ENCODE data around the gene P4HA3. TPM values are rescaled to one million over a fixed set of nuclear protein-coding genes. Genes with fewer than 3 reads are reported as not detected.

Gene P4HA3
- total and polyA plus RNA-seq, 9 of the 15 experiments (the other 6 are each of a cell fraction or from before 2014, with no cell fraction given), result 0.01 to 0.03 TPM; not detected in 7

DNA sequence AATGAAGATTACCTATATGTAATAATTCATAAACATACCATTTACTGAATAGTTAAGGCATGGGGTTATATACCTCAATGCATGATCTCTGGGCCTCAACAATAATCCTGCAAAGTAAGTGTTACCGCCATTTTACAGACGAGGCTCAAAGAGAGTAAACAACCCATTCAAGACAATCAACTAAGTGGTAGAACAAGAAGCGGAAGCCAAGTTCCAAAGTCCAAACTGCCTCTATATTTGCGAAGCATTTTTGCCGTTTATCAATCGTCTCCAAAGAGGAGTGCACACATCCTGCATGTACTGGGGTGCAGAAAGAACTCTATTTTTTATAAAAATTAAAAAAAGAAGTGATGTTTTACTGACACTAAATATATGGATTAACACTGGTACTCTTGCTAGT lies 27.5 kb upstream of the P4HA3 start:
- 30% methylated on average over 6 of the region's 6 CpGs for WGBS (ENCODE audit: insufficient coverage, low coverage, missing lambda C conversion rate)
- Histone ChIP-seq H3K9ac (ENCODE audit: insufficient read depth in 1 of 2, low read depth in 2 of 2, low read length in 2 of 2) (no peak overlapping the region), H3K4me1 (replicated peaks in 1 of 2; ENCODE audit: control insufficient read depth in 2 of 2, insufficient read depth in 2 of 2, low read length in 2 of 2) (no peaks in the 10 kb centered on the region), H3K27me3 (ENCODE audit: control insufficient read depth in 2 of 2, insufficient read depth in 2 of 2, low read length in 2 of 2) (no peaks in the 10 kb centered on the region), H2AFZ (ENCODE audit: low read depth, low read length) (no peak overlapping the region), H3K9me3 (replicated peaks; ENCODE audit: control insufficient read depth, insufficient read depth, low read depth, low read length) (no peaks in the 10 kb centered on the region), H3K9me1 (ENCODE audit: control insufficient read depth, insufficient read depth, low read length) (no peaks in the 10 kb centered on the region), H3K27ac (ENCODE audit: extremely low read depth, low read depth, low read length) (no peak overlapping the region), H3K36me3 (ENCODE audit: control insufficient read depth, insufficient read depth, low read length) (no peaks in the 10 kb centered on the region), H3K4me2 (ENCODE audit: insufficient read depth, low read length) (no peak overlapping the region), H3K79me2 (ENCODE audit: control insufficient read depth, insufficient read depth, low read length) (no peaks in the 10 kb centered on the region), H4K20me1 (replicated peaks; ENCODE audit: control insufficient read depth, insufficient read depth, low read length) (no peaks in the 10 kb centered on the region), H3K4me3 (no peak overlapping the region)
- BruUV-seq (replicated peaks), result no TSS peak
- intact Hi-C loops (cut with micrococcal nuclease), result no loop called here
- FAIRE-seq (no peak), DNase-seq (ENCODE audit: extremely low read depth in 1 of 4, low spot score in 3 of 4) (no peak), ATAC-seq (no peak)
- ChIA-PET POLR2A (no interaction called here), CTCF (ENCODE audit: low intra/inter-chr PET ratio) (no interaction called here)
- in situ Hi-C loops (cut with MboI), result no loop called here
- TF ChIP-seq, protein P1, sequence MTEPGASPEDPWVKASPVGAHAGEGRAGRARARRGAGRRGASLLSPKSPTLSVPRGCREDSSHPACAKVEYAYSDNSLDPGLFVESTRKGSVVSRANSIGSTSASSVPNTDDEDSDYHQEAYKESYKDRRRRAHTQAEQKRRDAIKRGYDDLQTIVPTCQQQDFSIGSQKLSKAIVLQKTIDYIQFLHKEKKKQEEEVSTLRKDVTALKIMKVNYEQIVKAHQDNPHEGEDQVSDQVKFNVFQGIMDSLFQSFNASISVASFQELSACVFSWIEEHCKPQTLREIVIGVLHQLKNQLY (CRISPR knock-in tag; conservative IDR thresholded peaks at IDR 0.05), result no peak
- TF ChIP-seq, protein P2, sequence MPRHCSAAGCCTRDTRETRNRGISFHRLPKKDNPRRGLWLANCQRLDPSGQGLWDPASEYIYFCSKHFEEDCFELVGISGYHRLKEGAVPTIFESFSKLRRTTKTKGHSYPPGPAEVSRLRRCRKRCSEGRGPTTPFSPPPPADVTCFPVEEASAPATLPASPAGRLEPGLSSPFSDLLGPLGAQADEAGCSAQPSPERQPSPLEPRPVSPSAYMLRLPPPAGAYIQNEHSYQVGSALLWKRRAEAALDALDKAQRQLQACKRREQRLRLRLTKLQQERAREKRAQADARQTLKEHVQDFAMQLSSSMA (CRISPR knock-in tag; IDR thresholded peaks at IDR 0.05), result no peak
- TF ChIP-seq ZFP30 (CRISPR knock-in tag; IDR thresholded peaks at IDR 0.05; ENCODE audit: borderline replicate concordance) (no peak), ELF2 (CRISPR knock-in tag; IDR thresholded peaks at IDR 0.05) (no peak), ZNF444 (CRISPR knock-in tag; IDR thresholded peaks at IDR 0.05) (no peak), CBFA2T3 (IDR thresholded peaks at IDR 0.05) (no peak), KLF16 (IDR thresholded peaks at IDR 0.05) (no peak), MAFK (IDR thresholded peaks at IDR 0.05; ENCODE audit: low read length) (no peak), PTRF (tag; IDR thresholded peaks at IDR 0.05) (no peak)
- TF ChIP-seq, protein P3, sequence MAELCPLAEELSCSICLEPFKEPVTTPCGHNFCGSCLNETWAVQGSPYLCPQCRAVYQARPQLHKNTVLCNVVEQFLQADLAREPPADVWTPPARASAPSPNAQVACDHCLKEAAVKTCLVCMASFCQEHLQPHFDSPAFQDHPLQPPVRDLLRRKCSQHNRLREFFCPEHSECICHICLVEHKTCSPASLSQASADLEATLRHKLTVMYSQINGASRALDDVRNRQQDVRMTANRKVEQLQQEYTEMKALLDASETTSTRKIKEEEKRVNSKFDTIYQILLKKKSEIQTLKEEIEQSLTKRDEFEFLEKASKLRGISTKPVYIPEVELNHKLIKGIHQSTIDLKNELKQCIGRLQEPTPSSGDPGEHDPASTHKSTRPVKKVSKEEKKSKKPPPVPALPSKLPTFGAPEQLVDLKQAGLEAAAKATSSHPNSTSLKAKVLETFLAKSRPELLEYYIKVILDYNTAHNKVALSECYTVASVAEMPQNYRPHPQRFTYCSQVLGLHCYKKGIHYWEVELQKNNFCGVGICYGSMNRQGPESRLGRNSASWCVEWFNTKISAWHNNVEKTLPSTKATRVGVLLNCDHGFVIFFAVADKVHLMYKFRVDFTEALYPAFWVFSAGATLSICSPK (IDR thresholded peaks at IDR 0.05; ENCODE audit: borderline replicate concordance), result no peak
- TF ChIP-seq, protein P4, sequence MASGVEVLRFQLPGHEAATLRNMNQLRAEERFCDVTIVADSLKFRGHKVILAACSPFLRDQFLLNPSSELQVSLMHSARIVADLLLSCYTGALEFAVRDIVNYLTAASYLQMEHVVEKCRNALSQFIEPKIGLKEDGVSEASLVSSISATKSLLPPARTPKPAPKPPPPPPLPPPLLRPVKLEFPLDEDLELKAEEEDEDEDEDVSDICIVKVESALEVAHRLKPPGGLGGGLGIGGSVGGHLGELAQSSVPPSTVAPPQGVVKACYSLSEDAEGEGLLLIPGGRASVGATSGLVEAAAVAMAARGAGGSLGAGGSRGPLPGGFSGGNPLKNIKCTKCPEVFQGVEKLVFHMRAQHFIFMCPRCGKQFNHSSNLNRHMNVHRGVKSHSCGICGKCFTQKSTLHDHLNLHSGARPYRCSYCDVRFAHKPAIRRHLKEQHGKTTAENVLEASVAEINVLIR (CRISPR knock-in tag; IDR thresholded peaks at IDR 0.05), result no peak
